ENCODE measurements around the gene XAF1.
"Not testable (repeated sequence)": the region's sequence is repeated elsewhere in the genome, so short reads cannot be mapped to it uniquely, and the experiment has no call there.

XAF1 gene

GRCh38 chr17:6755731-6756184, at the start of gene XAF1:
XAF1 (plus strand) TSS chr17:6756046; CDS start chr17:6756079, 33 bp downstream.
- no peak for DNase-seq

- no peak for DNase-seq
Measured at GRCh38 chr17:6706499-6706898, 49.3 kb upstream of the XAF1 start.

GRCh38 chr17:6706996-6707395, 48.9 kb upstream of the XAF1 start:
- DNase-seq, result no peak

GRCh38 chr17:6708357-6708961, 47.4 kb upstream of the XAF1 start:
- DNase-seq, result no peak

GRCh38 chr17:6710317-6710716, 45.5 kb upstream of the XAF1 start:
- no peak for DNase-seq

GRCh38 chr17:6711081-6711674, 44.7 kb upstream of the XAF1 start:
- no peak for DNase-seq

GRCh38 chr17:6711681-6712057, 44.2 kb upstream of the XAF1 start:
- DNase-seq, result no peak

- no peak for DNase-seq
Measured at GRCh38 chr17:6712058-6712853, 43.6 kb upstream of the XAF1 start.

GRCh38 chr17:6712854-6713129, 43.1 kb upstream of the XAF1 start:
- DNase-seq, result no peak

- no peak for DNase-seq
Measured at GRCh38 chr17:6713130-6713917, 42.5 kb upstream of the XAF1 start, which contains the start of gene SLC13A5. SLC13A5 (minus strand) TSS chr17:6713369; CDS start chr17:6713333, 36 bp downstream.

- DNase-seq, result no peak
Measured at GRCh38 chr17:6713918-6714271, 42.0 kb upstream of the XAF1 start.

- DNase-seq, result no peak
Measured at GRCh38 chr17:6714315-6714874, 41.5 kb upstream of the XAF1 start.

- no peak for DNase-seq
Measured at GRCh38 chr17:6716736-6717135, 39.1 kb upstream of the XAF1 start.

- DNase-seq, result no peak
Measured at GRCh38 chr17:6721744-6722143, 34.1 kb upstream of the XAF1 start.

GRCh38 chr17:6724009-6724408, 31.8 kb upstream of the XAF1 start:
- no peak for DNase-seq

GRCh38 chr17:6729531-6729930, 26.3 kb upstream of the XAF1 start:
- no peak for DNase-seq

GRCh38 chr17:6746665-6747064, 9.2 kb upstream of the XAF1 start:
- not testable (repeated sequence) for DNase-seq

- no peak for DNase-seq
Measured at GRCh38 chr17:6748617-6749016, 7.2 kb upstream of the XAF1 start.

GRCh38 chr17:6749519-6749918, 6.3 kb upstream of the XAF1 start:
- DNase-seq, result no peak

GRCh38 chr17:6752068-6752909, 3.6 kb upstream of the XAF1 start:
- no peak for DNase-seq

GRCh38 chr17:6753006-6753445, 2.8 kb upstream of the XAF1 start:
- DNase-seq, result no peak

GRCh38 chr17:6753546-6753945, 2.3 kb upstream of the XAF1 start:
- DNase-seq, result no peak
